ENCODE measurements around the gene ARHGEF7. TPM values are rescaled to one million over a fixed set of nuclear protein-coding genes. Genes with fewer than 3 reads are reported as not detected.

Gene ARHGEF7
- total RNA-seq, 1 donor from 2014 or later = 63.2 TPM

DNA sequence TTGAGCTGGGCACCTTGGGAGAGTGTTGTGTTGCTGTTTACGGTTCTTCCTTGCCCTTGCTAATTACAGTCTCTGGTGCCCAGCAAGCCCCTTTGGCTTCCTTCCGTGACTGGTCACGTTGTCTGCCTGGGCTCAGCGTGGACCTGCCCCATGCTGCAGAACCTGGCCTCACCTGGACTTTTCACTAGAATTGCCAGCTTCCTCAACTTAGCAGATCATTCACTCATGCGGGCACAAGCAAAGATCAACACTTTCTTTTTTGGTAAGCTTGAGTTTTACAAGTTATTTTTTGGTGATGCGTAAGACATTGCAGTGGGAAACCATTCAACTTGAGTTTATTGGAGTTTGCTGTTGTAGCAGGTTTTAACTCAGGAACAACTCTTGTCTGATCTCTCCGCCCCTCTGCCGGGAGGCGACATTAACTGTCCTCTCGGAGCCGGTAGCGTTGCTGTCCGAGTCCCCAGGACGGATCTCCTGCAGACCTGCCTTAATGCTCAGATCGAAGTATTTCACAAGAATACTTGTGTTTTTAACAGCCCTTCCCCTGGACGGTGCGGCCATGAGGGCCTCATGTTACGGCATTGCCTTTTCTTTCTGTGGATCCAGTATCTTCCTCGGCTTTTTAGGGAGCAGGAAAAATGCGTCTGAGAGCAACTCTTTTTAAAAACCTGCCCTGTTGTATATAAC lies 189.6 kb downstream of the ARHGEF7 start:
- DNase-seq = no peak
- no peaks in the 10 kb centered on the region for H3K27me3 ChIP-seq
- no peak for TF ChIP-seq CTCF (IDR thresholded peaks at IDR 0.05)
- H3K36me3 ChIP-seq = peaks cover 67% of the 10 kb centered on the region
- no peak overlapping the region for H3K27ac ChIP-seq
- intact Hi-C loops (cut with DNase I) = no loop called here
- no peak for ATAC-seq
- no peak overlapping the region for H3K4me3 ChIP-seq
- H3K9me3 ChIP-seq = no peaks in the 10 kb centered on the region
- H3K4me1 ChIP-seq = no peaks in the 10 kb centered on the region

GRCh38 chr13:111312944-111313590 lies 198.0 kb downstream of the ARHGEF7 start:
- Histone ChIP-seq H3K27me3 (no peaks in the 10 kb centered on the region), H3K4me1 (no peaks in the 10 kb centered on the region), H3K36me3 (no peaks in the 10 kb centered on the region), H3K4me3 (no peak overlapping the region), H3K27ac (no peak overlapping the region), H3K9me3 (no peaks in the 10 kb centered on the region)
- no peak for TF ChIP-seq CTCF (IDR thresholded peaks at IDR 0.05)
- peak; percentile 10 for ATAC-seq
- no peak for DNase-seq
- intact Hi-C loops (cut with DNase I) = no loop called here

GRCh38 chr13:111313911-111314425 lies 198.9 kb downstream of the ARHGEF7 start:
- H3K27me3 ChIP-seq = no peaks in the 10 kb centered on the region
- no peaks in the 10 kb centered on the region for H3K4me1 ChIP-seq
- no peaks in the 10 kb centered on the region for H3K36me3 ChIP-seq
- no peak overlapping the region for H3K27ac ChIP-seq
- no peak for ATAC-seq
- intact Hi-C loops (cut with DNase I) = no loop called here
- H3K9me3 ChIP-seq = no peaks in the 10 kb centered on the region
- H3K4me3 ChIP-seq = no peak overlapping the region
- TF ChIP-seq CTCF (IDR thresholded peaks at IDR 0.05) = no peak
- no peak for DNase-seq

DNA sequence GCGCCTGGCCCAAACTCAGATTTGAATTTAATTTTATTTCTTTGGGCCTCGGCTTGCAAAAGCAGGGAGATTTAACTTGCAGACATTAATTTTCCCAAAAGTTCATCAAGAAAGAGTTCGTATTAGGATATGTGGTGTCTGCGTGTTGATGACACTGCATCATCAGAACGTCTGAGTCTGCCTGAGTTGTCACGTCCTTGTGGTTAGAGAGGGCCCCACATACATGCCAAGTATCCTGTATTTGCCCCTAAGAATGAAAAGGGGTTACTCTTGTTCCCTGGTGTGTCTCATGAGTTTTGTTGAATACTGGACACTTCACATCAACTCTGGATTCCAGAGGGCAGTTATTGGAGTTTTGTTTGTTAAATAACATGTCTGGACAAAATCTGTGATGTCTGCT lies 199.7 kb downstream of the ARHGEF7 start:
- ATAC-seq (no peak), DNase-seq (no peak)
- Histone ChIP-seq H3K36me3 (no peaks in the 10 kb centered on the region), H3K27ac (no peak overlapping the region), H3K4me1 (no peaks in the 10 kb centered on the region), H3K9me3 (no peaks in the 10 kb centered on the region), H3K27me3 (no peaks in the 10 kb centered on the region), H3K4me3 (no peak overlapping the region)
- intact Hi-C loops (cut with DNase I) = no loop called here
- TF ChIP-seq CTCF (IDR thresholded peaks at IDR 0.05) = no peak

DNA sequence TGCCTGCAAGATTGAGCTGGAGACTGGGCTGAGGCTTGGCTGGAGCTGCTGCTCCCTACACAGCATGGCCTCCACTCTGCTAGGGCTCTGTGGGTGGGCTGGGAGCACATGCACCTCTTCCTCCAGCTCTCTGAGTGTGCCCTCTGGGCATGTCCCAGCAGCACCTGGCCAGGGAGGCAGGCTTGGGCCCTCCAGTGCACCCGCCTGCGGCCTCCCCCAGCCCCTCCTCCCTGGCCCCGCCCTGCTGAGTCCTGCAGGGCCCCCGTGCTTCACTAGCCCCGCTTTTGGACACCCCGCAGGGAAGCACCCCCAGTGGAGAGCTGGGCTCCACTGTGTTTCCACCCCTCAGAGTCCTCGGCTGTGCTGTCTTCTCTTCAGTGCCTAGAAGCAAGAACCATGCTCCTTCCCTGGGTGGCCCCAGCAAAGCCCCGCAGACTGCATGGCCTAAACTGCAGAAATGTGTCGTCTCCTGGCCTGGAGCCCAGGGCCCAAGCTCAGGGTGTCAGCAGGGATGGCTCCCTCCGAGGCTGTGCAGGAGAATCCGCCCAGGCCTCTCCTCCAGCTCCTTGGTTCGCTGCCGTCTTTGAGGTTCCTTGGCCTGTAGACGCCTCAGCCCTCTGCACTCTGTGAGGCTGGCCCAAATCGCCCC lies 200.4 kb downstream of the ARHGEF7 start:
- Histone ChIP-seq H3K4me3 (no peak overlapping the region), H3K9me3 (no peaks in the 10 kb centered on the region), H3K27ac (no peak overlapping the region), H3K36me3 (no peaks in the 10 kb centered on the region), H3K27me3 (no peaks in the 10 kb centered on the region), H3K4me1 (no peaks in the 10 kb centered on the region)
- intact Hi-C loops (cut with DNase I) = no loop called here
- TF ChIP-seq CTCF (IDR thresholded peaks at IDR 0.05) = no peak
- no peak for DNase-seq
- no peak for ATAC-seq
